HG03457 (cell line): ENCODE measurements around the gene RER1.

Experiments used
- ATAC-seq: cut with Tn5 transposase; IDR thresholded peaks from one replicate; pipeline ENCODE4 v1.9.1; 2021; ENCODE audit warnings: moderate number of reproducible peaks; ENCODE audit not compliant: unreplicated experiment

The RER1 gene

DNA sequence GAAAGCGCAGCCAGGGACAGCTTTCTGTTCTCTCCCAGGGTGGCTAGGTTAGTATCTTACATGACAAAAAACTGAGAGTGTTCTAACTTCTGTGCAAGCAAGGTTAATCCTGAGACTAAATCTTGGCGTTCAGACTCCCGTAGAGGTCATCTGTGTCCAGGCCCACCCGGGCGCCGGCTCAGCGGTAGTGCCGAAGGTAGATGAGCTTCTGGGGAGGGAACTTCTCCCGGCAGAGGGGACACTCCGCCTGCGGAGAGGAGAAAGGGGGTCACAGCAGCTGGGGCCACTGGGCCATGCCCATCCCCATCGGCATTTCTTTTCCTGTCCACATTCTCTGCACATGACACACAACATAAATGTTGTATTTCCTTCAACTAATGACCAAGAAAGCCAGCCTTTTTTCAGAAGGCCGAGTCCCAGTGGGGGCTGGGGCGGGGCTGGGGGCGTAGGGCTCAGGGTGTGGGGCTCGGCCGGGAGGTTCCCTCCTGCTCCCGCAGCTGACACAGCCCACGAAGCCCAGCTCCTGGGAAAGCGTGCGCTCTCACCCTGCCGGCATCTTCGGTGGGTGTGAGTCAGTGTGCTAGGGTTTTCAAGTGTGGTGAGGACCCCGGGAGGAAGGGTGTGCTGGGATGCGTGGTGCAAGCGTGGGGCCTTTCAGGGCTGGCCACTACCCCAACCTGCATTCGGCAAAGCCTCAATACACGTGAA, 14.1 kb downstream of the RER1 start:
- ATAC-seq = no peak

DNA sequence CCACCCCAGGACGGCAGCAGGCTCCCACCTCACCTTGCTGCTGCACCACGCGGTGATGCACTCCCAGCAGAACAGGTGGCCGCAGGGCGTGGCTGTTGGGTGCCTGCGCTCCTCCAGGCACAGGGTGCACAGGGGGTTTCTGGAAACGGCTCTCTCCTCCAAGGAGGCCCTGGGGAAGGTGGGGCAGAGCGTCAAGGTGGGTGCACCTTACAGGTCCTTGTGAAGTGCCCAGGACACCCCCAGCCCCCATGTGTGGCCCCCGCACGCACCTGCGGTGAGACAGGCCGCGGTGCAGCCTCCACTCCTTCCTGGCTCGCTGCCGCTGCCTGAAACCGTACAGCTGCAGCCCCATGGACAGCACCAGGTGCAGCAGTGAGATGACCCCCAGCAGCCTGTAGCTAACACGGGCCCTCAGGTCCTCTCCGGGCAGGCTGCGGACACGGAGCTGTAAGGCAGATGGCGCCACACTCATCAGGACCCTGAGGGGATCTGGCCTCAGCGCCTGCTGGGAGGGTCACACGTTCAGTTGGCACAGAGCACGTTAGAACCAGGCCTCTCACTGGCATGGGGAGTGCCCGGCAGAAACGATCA, 14.9 kb downstream of the RER1 start:
- no peak for ATAC-seq

DNA sequence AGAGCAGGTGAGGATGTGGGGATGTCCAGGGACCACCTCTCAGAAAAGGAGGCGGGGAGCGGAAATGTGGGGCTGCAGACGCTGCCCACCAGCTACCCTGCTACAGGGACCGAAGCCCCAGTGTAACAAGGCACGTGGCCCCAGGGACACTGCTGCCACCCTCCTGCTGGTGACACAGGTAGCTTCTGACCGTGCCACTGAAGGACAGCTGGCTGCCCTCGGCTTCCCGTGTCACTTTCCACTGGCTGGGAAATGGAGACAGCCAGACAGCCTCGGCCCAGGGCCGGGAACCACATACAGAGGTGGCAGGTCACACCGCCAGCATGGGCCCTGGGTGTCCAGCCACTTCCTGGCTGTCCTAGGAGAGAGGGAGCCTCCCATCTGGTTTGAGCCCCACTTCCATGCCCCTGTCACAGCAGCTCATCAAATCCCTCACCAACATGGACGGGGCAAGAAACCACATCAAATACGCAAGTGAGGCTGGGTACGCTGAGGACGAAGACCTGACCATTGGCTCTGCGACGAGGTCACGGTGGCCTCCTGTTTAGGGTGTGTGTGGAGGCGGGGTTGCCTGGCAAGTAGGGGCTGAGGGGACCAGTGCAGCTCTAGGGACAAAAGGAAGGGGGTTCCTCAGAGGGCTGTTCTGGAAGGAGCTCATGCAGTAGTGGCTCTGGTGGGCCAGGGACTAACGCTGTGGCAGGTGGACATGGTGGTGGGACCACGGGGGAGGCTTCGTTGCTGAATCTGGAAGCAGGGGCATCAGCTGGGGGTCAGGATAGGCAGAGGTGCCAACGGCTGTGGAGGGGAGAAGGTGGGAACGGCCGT, 15.7 kb downstream of the RER1 start:
- ATAC-seq = no peak

DNA sequence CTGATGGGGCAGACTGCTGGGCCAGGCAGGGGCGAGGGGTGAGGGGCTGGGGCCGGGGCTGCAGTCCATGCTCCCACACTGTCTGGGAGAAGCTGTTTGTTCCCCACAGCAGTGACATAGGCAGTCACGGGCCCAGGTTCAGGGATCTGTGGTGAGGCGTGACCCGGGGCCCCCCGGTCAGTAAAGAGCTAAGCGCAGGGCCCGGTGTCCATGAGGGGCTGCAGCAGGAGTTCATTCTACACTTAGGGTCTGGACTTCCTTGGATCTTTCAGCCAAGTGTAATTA, 16.3 kb downstream of the RER1 start:
- no peak for ATAC-seq

DNA sequence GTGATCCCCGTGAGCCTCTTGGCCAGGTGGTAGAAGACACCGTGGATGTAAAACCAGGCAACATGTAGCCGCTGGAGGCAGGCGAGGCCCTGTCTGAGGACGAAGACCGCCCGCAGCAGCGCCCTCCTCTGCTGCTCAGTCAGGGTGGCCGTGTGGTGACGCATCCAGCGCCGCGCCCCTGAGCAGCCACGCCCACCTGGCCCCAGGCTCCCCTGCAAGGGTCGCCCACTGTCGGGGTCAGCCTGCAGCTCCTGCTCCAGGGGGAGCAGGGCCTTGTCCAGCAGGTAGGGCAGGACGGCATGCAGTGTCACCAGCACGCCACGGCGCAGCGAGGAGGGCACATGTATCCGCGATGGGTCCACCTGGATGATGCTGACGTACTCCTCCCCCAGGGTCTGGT, 16.8 kb downstream of the RER1 start:
- ATAC-seq = no peak

DNA sequence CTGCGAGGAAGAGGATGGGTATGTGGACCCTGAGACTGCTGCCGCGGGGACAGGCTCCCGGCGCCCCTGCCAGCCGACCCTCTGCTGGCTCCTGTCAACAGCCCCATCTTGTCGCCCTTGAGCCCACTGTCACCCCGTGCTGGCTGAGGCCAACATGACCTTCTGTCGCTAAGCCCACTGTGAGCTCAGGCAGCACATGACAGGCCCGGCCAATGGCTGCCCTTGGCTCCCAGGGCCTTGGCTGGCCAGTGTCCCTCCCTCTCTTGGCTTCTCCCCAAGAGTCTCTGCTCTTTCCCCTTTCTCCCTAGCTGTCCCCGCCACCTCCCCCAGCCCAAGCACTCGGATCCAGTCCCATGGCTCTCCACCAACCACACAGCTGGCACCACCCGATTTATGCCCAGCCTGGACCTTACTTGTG, 17.2 kb downstream of the RER1 start:
- ATAC-seq = no peak

DNA sequence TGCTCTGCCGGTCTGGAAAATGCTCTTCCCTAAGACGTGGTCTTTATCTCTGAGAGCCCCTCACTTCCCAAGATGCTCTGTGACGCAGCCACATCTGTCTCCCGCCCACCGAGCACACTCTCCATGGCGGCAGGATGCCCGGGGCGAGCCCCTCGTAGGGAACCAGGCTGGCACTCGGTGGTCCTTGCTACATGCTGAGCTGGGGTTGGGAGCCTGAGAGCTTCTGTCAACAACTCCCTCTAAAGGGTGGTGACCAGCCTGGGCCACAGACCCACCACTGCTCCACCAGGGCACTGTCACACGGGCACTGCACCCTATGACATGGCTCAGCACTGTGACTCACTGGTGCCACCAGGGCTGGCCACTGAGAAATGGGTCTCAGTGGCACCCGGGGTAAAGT, 18.1 kb downstream of the RER1 start:
- ATAC-seq = no peak

DNA sequence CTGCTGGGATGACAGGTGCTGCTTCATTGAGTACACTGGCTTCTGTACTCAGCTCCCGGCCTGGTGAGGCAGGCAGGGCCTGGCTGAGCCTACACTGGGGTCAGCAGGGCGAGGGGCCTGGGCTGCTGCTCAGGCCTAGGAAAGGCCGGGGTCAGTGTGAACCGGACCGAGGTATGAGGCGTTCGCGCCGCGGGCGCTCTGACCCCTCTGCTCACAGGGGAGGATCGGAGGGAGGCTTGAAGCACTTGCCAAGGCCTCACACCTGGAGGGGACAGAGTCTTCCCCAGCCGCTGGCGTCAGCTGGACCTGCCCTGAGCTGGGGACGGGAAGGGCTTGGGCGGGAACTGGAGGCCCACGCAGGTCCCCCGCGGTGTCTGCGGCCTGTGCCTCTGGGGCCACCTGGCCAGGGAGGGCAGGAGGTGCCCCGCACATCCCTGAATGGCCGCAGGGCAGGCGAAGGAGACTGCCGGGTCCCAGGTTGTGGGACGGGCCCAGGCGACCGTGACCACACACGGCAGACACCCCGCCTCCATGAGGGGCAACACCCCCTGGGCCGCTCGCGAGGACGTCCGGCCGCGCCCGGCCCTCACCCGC, 20.3 kb downstream of the RER1 start:
- ATAC-seq = peak; percentile 15

DNA sequence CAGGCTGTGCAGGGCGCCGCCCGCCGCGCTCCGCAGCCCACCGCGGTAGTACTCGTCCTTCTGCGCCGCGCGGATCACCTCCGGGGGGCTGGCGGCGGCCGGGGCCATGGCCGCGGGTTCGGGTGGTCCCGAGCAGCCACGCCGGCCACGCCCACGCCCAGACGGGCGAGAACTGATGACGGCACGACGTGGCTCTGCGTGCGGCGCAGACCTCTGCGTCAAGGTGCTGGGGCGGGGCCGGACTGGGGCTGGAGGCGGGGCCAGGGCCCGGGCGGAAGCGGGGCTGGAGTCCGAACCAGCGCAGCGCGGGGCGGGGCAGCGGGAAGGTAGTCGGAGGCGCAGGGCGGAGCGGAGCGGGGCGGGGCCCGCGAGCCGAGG, 20.7 kb downstream of the RER1 start, which contains the start of gene PEX10:
TSS of gene PEX10 (minus strand) at position 170 of the 378 bp plus-strand sequence. CDS start at position 108, 62 bp downstream.
- peak; percentile 77 for ATAC-seq

DNA sequence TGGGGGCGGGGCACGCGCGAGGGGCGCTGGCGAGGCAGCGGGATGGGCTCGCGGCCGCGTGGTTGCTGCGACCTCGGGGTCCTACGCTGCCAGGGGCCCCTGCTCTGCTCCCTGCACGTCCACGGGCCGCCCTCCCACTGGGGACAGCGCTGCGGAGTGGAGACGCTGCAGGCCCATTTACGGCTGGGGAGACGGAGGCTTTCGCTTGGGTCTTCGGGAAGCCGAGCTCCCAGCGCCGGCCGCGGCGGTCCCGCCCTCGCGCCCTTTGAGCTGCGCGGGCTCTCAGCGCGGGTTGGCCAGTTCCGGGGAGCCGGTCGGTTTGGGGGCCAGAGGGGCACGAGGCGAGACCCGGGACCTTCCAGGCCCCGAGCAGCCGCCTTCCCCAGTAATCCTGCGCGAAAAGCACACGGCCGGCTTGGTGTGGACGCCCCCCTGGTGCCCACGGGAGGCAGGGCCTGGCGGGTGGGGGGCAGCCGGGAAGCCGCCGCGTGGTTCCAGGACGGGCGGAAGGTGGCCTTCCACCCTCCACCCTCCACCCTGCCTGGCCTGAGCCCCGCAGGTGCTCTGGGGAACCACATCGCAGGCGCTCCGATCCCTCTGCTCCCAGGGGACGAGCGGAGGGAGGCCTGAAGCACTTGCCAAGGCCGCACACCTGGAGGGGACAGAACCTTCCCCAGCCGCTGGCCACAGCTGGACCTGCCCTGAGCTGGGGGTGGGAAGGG, 21.3 kb downstream of the RER1 start:
- peak; percentile 5 for ATAC-seq

DNA sequence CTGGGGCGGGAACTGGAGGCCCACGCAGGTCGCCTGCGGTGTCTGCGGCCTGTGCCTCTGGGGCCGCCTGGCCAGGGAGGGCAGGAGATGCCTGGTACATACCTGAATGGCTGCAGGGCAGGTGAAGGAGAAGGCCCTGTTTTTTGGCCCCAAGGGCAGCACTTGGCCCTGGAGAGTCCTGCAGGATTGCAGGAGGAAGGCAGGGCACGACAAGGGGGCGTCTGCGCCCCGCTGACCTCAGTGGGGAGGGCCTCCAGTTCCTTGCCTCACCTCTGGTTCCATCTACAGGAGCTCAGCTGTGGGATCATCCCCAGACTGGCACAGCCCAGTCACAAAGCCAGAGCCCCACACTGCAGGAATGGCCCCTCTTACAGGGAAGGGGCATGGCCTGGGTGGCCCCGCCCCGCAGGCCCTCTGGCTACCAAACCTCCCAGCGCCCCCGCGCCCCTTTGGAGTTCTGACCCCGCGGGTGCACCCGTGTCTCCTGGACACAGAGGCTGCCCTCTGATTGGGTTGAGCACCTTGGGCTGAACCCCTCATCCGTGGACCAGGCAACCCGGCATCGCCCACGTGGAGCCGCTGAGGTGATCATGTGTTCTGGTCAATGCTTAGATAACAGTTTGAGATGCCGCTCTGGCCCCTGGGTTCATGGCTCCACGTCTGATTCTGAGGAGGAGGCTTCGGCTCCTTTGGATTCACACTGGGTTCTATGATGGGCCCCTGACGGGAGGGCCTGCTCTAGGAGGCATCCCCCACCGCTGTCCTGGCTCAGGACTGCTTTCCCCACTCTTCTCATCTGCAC, 22.1 kb downstream of the RER1 start:
- no peak for ATAC-seq

DNA sequence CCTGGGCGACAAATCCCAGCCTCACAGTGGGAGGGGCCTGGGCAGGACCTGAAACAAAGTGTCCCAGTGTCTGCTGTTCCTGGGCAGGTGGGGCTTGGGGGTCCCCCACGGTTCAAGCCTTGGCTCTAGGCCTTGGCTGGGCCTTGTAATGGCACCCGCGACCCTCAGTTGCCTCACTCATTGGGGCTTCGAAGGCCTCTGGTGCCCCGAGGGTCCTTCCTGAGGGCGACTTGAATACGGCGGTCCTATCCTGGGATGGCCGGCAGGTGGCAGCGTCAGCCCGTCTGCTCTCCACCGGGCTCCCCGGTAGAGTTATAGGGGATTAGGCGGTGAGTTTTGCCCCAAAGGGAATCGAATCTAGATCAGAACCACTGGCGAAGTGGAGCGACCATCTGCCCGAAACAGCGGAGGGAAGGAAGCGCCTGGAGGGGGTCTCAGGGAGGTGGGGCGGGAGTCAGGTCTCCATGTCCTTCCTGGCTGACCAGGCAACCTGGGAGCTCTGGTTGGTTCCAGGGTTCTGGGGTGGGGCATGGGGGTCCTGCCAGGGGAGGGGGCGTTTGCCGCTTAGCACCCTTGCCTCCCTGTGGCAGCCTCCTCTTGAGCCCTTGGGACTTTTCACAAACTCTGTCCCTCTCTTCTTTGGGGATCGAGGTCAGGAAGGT, 22.8 kb downstream of the RER1 start:
- ATAC-seq = no peak

DNA sequence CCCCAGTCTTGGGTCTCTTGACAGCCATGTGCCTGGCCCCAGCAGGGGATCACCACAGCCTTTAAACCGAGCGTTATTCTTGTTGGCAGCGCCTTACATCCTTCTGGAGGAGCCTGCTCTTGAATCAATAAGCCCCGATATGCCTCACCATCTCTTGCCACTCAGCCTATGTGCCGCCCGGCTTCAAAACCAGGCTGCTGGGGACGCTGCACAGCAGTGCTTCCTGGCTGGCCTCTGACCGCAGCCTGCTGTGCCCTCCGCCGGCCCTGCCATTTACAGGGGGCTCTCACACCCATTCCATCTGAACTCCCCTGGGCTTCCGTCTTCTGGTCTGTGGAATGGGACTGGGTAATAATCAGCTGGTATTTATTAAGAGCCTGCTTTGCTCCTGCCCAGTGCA, 23.7 kb downstream of the RER1 start:
- no peak for ATAC-seq

DNA sequence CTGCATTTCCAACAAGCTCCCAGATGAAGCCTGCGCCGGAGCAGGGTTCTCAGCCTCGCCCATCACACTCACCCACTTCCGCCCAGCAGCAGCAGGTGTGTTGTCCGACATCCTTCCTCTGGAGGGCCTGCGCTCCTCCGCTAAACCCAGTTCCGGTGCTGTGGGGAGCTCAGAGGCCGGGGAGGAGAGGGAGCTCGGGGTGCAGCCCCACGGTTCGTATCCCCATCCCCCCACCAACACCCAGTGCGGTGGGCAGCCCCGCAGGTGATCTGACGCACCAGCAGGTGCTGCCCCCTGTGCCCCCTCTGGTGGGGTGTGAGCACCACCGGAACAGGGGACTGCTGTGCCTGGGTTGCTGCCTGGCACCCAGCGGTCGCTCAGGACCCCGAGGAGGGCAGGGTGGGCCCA, 24.2 kb downstream of the RER1 start:
- ATAC-seq = no peak

DNA sequence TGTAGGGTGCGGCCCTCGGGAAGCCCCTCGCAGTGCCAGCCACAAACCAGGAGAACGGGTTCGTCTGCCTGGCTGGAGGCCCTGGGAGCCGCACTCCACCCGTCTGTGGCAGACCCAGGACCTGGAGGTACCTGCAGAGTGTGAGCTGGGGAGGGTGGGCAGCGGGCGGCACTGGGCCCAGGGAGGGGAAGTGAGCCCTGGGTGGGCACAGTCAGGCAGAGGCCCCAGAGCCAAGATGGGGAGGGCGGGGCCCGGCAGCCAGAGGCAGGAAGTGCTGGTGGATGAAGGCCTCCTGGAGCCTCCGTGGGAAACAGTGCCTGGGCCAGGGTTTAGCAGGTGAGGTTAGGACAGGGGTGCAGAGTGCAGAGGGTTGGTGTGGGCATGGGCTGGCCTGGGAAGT, 24.8 kb downstream of the RER1 start:
- ATAC-seq = no peak

DNA sequence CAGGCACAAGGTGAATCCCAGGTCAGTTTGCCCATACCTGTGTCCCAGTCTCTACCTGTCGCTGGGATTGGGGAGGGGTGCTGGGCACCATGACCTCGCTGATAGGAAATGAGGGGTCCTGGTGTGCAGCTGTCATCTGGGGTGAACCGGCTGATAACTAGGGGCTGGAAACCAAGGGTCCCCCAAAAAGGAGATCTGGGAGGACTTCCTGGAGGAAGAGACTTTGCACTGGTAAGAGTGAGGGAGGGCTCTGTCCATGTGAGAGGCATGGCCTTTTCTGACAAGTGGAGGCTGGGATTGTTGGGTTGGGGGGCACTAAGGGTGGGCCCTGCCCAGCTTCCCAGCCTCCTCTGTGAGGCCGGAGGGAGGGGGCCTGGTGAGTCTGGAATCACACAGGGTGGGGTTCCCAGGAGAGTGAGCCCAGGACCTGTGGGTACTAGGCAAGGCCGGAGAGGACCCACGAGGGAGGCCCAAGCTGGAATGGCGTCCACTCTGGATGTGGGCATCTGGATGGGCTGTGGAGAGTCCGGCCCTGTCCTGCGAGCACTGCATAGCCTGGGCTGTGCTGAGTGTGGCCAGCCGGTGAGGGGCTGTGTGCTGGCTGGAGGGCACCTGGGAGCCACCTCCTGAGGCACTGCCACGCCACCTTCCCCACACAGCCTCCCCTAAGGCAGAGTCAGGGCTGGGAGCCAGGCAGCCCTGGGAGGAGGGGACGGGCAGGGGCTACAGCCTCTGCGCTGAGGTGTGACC, 25.6 kb downstream of the RER1 start:
- no peak for ATAC-seq

DNA sequence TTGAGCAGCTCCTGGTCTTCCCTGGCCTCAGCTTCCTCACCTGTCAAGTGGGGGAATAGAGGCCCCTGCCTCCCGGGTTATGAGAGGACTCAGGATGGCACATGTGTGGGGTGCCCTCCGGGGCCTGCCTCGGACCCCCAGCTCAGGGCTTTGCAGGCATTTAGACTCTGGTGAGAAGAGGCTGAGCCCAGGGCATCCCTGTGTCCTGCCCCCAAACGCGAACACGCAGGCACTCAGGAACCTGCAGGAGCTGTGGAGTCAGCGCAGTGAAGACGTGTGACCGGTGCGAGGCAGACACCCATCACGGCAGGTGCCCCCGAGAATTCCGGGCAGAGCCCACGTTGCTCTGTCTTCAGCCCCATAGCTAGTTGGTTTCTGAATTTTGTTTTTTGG, 26.2 kb downstream of the RER1 start:
- no peak for ATAC-seq

DNA sequence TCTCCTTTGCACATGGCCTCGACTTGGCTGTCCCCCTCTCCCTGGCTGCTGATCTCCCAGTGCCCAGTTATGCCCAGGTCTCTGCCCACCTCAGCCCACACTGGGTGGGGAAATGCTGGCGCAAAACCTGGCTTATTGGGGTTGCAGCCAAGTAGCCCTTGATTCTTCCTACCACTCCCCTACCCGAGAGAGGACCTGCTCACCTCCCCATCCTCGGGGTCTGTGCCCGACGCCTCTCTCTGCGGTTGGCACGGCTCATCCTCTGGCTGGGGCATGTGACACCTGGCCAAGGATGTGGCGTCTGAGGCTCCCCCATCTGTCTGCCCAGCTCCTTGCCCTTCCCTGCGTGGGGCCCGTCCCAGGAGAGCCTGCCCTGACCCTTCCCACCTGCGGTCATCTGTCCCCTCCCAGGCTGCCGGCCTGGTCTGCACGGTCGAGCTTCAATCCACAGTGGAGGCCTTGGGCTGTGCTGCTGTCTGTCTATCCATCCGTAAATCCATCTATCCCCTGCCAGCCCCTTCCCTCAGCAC, 27.2 kb downstream of the RER1 start:
- no peak for ATAC-seq

DNA sequence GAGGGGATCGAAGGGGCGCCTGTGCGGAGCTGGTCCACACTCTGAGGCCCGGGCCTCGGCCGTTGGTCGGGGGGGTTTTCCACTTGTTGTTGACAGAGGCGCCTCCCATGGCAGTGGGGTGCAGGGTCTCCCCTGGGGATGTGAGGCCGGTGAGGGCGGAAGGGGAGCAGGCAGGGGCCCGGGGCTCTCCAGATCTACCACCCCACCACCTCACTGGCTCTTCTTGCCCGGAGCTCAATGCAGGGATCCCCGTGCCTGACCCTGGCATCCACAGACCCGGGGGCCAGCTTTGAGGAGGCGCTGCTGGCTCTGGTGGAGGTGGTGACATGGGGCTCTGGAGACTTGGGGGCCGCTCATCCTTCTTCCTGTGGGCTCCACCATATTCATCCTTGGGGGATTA, 27.8 kb downstream of the RER1 start:
- ATAC-seq = no peak
